Astrocyte (in vitro differentiated cells and primary cell): ENCODE data around the gene ZMYM4. TPM values are rescaled to one million over a fixed set of nuclear protein-coding genes. Genes with fewer than 3 reads are reported as not detected.

ENCODE experiments used
- DNase-seq: peaks from one replicate; pipeline ENCODE4 v3.0.0-alpha.2; 2010; ENCODE audit warnings: low read depth
- FAIRE-seq: peaks from 2 replicates; lab custom pipeline; 2011; peaks lifted over from hg19 to GRCh38; lab: Jason Lieb, UNC
- H2AFZ ChIP-seq: 2 replicates; pipeline ENCODE4 v1.6.0; 2012; ENCODE audit warnings: low read depth, low read length, inconsistent platforms
- H3K27ac ChIP-seq: 2 replicates; pipeline ENCODE4 v1.5.1; 2011; ENCODE audit warnings: low read depth, low read length, inconsistent platforms
- H3K27me3 ChIP-seq: 2 replicates; pipeline ENCODE4 v1.6.0; 2011; ENCODE audit warnings: low read length, inconsistent platforms; ENCODE audit not compliant: insufficient read depth
- H3K36me3 ChIP-seq: 2 replicates; pipeline ENCODE4 v1.5.1; 2011; ENCODE audit warnings: low read length, inconsistent platforms; ENCODE audit not compliant: insufficient read depth
- H3K4me1 ChIP-seq: 2 replicates; pipeline ENCODE4 v1.5.1; 2011; ENCODE audit warnings: low read length, inconsistent platforms; ENCODE audit not compliant: insufficient read depth
- H3K4me2 ChIP-seq: 2 replicates; pipeline ENCODE4 v1.6.0; 2012; ENCODE audit warnings: low read length, inconsistent platforms
- H3K4me3 ChIP-seq: 2 replicates; pipeline ENCODE4 v1.5.1; 2011; ENCODE audit warnings: low read depth, mild to moderate bottlenecking, low read length, inconsistent platforms; ENCODE audit not compliant: insufficient read depth
- H3K79me2 ChIP-seq: 2 replicates; pipeline ENCODE4 v1.6.0; 2012; ENCODE audit warnings: mild to moderate bottlenecking, low read length, inconsistent platforms; ENCODE audit not compliant: insufficient read depth
- H3K9ac ChIP-seq: 2 replicates; pipeline ENCODE4 v1.6.0; 2012; ENCODE audit warnings: mild to moderate bottlenecking, low read length, inconsistent platforms
- H3K9me3 ChIP-seq: 2 replicates; pipeline ENCODE4 v1.5.1; 2012; ENCODE audit warnings: low read depth, mild to moderate bottlenecking, low read length, inconsistent platforms; ENCODE audit not compliant: insufficient read depth
- H4K20me1 ChIP-seq: 2 replicates; pipeline ENCODE4 v1.6.0; 2012; ENCODE audit warnings: low read length, inconsistent platforms; ENCODE audit not compliant: insufficient read depth
- H3K27ac Mint-ChIP-seq: one replicate; pipeline ENCODE4 v1.8.0; 2021; ENCODE audit warnings: mild to moderate bottlenecking, mixed read lengths; ENCODE audit not compliant: unreplicated experiment
- H3K27me3 Mint-ChIP-seq: one replicate; pipeline ENCODE4 v1.8.0; 2021; ENCODE audit warnings: low read depth, mixed read lengths; ENCODE audit not compliant: unreplicated experiment
- H3K36me3 Mint-ChIP-seq: one replicate; pipeline ENCODE4 v1.8.0; 2021; ENCODE audit warnings: low read depth, mixed read lengths; ENCODE audit not compliant: unreplicated experiment
- H3K4me1 Mint-ChIP-seq: one replicate; pipeline ENCODE4 v1.8.0; 2021; ENCODE audit warnings: low read depth, mixed read lengths; ENCODE audit not compliant: unreplicated experiment
- H3K4me3 Mint-ChIP-seq: one replicate; pipeline ENCODE4 v1.8.0; 2021; ENCODE audit warnings: mild to moderate bottlenecking, moderate library complexity, mixed read lengths; ENCODE audit not compliant: unreplicated experiment
- H3K9me3 Mint-ChIP-seq: one replicate; pipeline ENCODE4 v1.8.0; 2021; ENCODE audit warnings: mild to moderate bottlenecking, mixed read lengths; ENCODE audit not compliant: unreplicated experiment
- CTCF ChIP-seq: IDR thresholded peaks from 2 replicates; pipeline ENCODE4 v1.5.1; 2011; ENCODE audit warnings: low read depth, mild to moderate bottlenecking, inconsistent platforms, low read length, moderate library complexity; ENCODE audit not compliant: insufficient read depth
- EZH2 ChIP-seq: IDR thresholded peaks from 2 replicates; pipeline ENCODE4 v1.6.1; 2012; ENCODE audit warnings: mild to moderate bottlenecking, low read length, inconsistent platforms; ENCODE audit not compliant: insufficient read depth
- total RNA-seq: library from RNA; stranded (reverse); gene quantifications from 2 replicates; pipeline ENCODE4 v1.2.1, GENCODE V29; 2021

ZMYM4 gene
- total RNA-seq, 1 donor from 2014 or later: 65.5 TPM

GRCh38 chr1:35386290-35386689 is 117.8 kb downstream of the ZMYM4 start:
- no peak overlapping the region for H3K4me3 Mint-ChIP-seq
- peaks cover 13% of the 10 kb centered on the region for H3K36me3 Mint-ChIP-seq

GRCh38 chr1:35386959-35387358 is 118.5 kb downstream of the ZMYM4 start:
- H3K27ac Mint-ChIP-seq: no peak overlapping the region
- no peaks in the 10 kb centered on the region for H3K27me3 Mint-ChIP-seq
- Histone ChIP-seq H3K79me2 (no peaks in the 10 kb centered on the region), H3K27me3 (no peaks in the 10 kb centered on the region), H3K9me3 (no peaks in the 10 kb centered on the region), H3K4me2 (no peak overlapping the region), H4K20me1 (no peaks in the 10 kb centered on the region), H3K36me3 (peaks cover 24% of the 10 kb centered on the region), H3K4me3 (no peak overlapping the region), H2AFZ (no peak overlapping the region), H3K9ac (no peak overlapping the region), H3K27ac (no peak overlapping the region), H3K4me1 (no peaks in the 10 kb centered on the region)
- FAIRE-seq (no peak), DNase-seq (no peak)
- no peaks in the 10 kb centered on the region for H3K4me1 Mint-ChIP-seq
- TF ChIP-seq CTCF (no peak), EZH2 (no peak)
- peaks cover 13% of the 10 kb centered on the region for H3K36me3 Mint-ChIP-seq
- no peak overlapping the region for H3K4me3 Mint-ChIP-seq
- no peaks in the 10 kb centered on the region for H3K9me3 Mint-ChIP-seq

More at GRCh38 chr1:35386290-35386689, 117.8 kb downstream of the ZMYM4 start:
- H4K20me1 ChIP-seq: no peaks in the 10 kb centered on the region
- TF ChIP-seq EZH2 (no peak), CTCF (no peak)
- H3K27me3 Mint-ChIP-seq: no peaks in the 10 kb centered on the region
- no peaks in the 10 kb centered on the region for H3K27me3 ChIP-seq
- H3K27ac ChIP-seq: no peak overlapping the region
- FAIRE-seq (no peak), DNase-seq (no peak)
- no peak overlapping the region for H2AFZ ChIP-seq
- H3K9me3 ChIP-seq: no peaks in the 10 kb centered on the region
- no peak overlapping the region for H3K4me3 ChIP-seq
- H3K9me3 Mint-ChIP-seq: no peaks in the 10 kb centered on the region
- H3K27ac Mint-ChIP-seq: no peak overlapping the region
- no peaks in the 10 kb centered on the region for H3K4me1 Mint-ChIP-seq
- H3K79me2 ChIP-seq: no peaks in the 10 kb centered on the region
- H3K4me1 ChIP-seq: no peaks in the 10 kb centered on the region
- no peak overlapping the region for H3K4me2 ChIP-seq
- no peak overlapping the region for H3K9ac ChIP-seq
- peaks cover 24% of the 10 kb centered on the region for H3K36me3 ChIP-seq

- H3K36me3 Mint-ChIP-seq: peaks cover 17% of the 10 kb centered on the region
- H3K4me3 Mint-ChIP-seq: no peak overlapping the region
- no peaks in the 10 kb centered on the region for H3K9me3 Mint-ChIP-seq
- DNase-seq (peak; percentile 10), FAIRE-seq (no peak)
- no peaks in the 10 kb centered on the region for H3K79me2 ChIP-seq
- H3K27ac ChIP-seq: no peak overlapping the region
- H3K9ac ChIP-seq: no peak overlapping the region
- no peaks in the 10 kb centered on the region for H3K4me1 ChIP-seq
- H3K9me3 ChIP-seq: no peaks in the 10 kb centered on the region
- TF ChIP-seq CTCF: no peak
- no peak for TF ChIP-seq EZH2
- H3K4me1 Mint-ChIP-seq: no peaks in the 10 kb centered on the region
- peaks cover 48% of the 10 kb centered on the region for H3K36me3 ChIP-seq
- no peak overlapping the region for H3K4me3 ChIP-seq
- peaks cover 4% of the 10 kb centered on the region for H4K20me1 ChIP-seq
- no peaks in the 10 kb centered on the region for H3K27me3 ChIP-seq
- no peak overlapping the region for H3K27ac Mint-ChIP-seq
- no peak overlapping the region for H2AFZ ChIP-seq
- H3K27me3 Mint-ChIP-seq: no peaks in the 10 kb centered on the region
- H3K4me2 ChIP-seq: no peak overlapping the region
Measured at GRCh38 chr1:35390600-35391494, 122.3 kb downstream of the ZMYM4 start.
